Stimulated activated CD8-positive, alpha-beta memory T cell treated with anti-CD3 and anti-CD28 coated beads, Interleukin-4, amount 100 ng/mL, for 4 hours (primary cell): Measurements from ENCODE around the gene SPINK4.

Experiments
- DNase-seq, 2 donors: peaks; one replicate each; pipeline ENCODE4 v3.0.0-alpha.2; 2020; ENCODE audit warnings: low read depth in 2 of 2, low spot score in 1 of 2

The SPINK4 gene

GRCh38 chr9:33229359-33230114 is 10.4 kb upstream of the SPINK4 start:
- DNase-seq, result no peak

GRCh38 chr9:33230756-33231622 is 9.0 kb upstream of the SPINK4 start:
- no peak for DNase-seq

- no peak for DNase-seq
These were observed 8.4 kb upstream of the SPINK4 start for GRCh38 chr9:33231623-33231942.

- no peak for DNase-seq
These were observed 7.2 kb upstream of the SPINK4 start for GRCh38 chr9:33232815-33233214.

GRCh38 chr9:33233626-33234342 is 6.2 kb upstream of the SPINK4 start:
- DNase-seq, result no peak

- DNase-seq, result no peak
These were observed 5.2 kb upstream of the SPINK4 start for GRCh38 chr9:33234511-33235467.

GRCh38 chr9:33236571-33236970 is 3.4 kb upstream of the SPINK4 start:
- no peak for DNase-seq

- no peak for DNase-seq
These were observed 1.3 kb downstream of the SPINK4 start for GRCh38 chr9:33241298-33241697.

GRCh38 chr9:33242609-33243134 is 2.7 kb downstream of the SPINK4 start:
- DNase-seq, result no peak

GRCh38 chr9:33244137-33244784 is 4.3 kb downstream of the SPINK4 start:
- no peak for DNase-seq

GRCh38 chr9:33245341-33245740 is 5.4 kb downstream of the SPINK4 start:
- no peak for DNase-seq

- DNase-seq, result no peak
These were observed 6.4 kb downstream of the SPINK4 start for GRCh38 chr9:33246269-33246860.

- no peak for DNase-seq
These were observed 8.6 kb downstream of the SPINK4 start for GRCh38 chr9:33248606-33249005.

- DNase-seq, result no peak
These were observed 9.2 kb downstream of the SPINK4 start for GRCh38 chr9:33249087-33249658.

GRCh38 chr9:33249983-33250382 is 10.0 kb downstream of the SPINK4 start:
- no peak for DNase-seq

- DNase-seq, result no peak
These were observed 10.6 kb downstream of the SPINK4 start for GRCh38 chr9:33250458-33250995.

GRCh38 chr9:33254211-33254610 is 14.2 kb downstream of the SPINK4 start:
- DNase-seq, result no peak

- no peak for DNase-seq
These were observed 15.0 kb downstream of the SPINK4 start for GRCh38 chr9:33255014-33255413.

- DNase-seq, result no peak
These were observed 15.5 kb downstream of the SPINK4 start for GRCh38 chr9:33255471-33255870.
